ENCODE results near the gene TMCO1.
"Not testable (repeated sequence)": the region's sequence is repeated elsewhere in the genome, so short reads cannot be mapped to it uniquely, and the experiment has no call there.

TMCO1 gene

DNA sequence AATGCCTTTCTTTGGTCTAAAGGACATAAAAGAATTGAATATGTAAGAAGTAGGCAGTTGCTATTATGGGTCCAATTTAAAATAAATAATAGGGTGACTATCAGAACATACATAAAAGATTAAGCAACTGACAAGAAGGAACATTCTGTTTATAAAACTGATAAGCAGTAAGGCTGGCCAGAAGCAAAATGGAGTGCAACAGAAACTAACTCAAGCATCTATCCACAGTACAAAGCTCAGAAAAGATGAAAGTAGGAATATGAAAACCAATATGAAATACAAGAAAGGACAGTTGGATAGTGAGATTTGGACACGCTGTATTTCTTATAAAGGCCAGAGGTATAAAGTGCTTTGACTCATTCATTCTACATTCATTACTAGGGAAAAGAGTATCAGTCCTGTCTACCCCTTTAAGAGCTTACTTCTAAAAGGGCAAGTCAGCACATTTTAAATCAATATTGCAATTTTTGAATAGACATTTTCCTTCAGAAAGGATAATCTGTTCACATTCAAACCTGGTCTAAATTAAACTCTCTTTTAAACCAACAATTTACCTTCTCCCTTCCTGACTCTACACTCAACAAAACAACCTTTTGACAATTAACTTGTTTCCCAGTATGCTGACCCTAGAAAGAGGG is 84.7 kb downstream of the TMCO1 start:
- no peak for DNase-seq

DNA sequence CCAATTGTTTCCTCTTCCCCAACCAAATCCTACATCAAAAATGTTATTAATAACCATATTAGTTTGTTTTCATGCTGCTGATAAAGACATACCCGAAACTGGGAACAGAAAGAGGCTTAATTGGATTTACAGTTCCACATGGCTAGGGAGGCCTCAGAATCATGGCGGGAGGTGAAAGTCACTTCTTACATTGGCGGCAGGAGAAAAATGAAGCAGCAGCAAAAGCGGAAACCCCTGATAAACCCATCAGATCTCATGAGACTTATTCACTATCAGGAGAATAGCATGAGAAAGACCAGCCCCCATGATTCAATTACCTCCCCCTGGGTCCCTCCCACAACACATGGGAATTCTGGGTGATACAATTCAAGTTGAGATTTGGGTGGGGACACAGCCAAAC is 87.9 kb downstream of the TMCO1 start:
- DNase-seq, result not testable (repeated sequence)

DNA sequence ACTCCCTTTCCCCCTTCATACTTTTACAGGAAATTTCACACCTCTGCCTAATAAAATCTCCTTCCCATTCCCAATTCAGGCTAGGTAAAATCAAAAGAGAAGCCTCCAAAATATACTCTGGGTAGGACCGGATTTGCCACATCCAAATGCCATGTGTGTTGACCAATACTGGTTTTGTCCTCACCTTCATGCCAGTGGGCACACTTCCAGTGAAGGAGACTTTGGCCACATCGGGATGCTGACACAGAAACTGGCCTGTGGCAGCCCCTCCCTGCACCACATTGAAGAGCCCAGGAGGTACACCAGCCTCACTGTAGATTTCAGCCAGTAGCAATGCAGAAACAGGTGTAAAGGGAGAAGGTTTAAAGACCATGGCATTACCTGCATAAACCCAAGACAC is 88.4 kb downstream of the TMCO1 start:
- DNase-seq, result no peak

DNA sequence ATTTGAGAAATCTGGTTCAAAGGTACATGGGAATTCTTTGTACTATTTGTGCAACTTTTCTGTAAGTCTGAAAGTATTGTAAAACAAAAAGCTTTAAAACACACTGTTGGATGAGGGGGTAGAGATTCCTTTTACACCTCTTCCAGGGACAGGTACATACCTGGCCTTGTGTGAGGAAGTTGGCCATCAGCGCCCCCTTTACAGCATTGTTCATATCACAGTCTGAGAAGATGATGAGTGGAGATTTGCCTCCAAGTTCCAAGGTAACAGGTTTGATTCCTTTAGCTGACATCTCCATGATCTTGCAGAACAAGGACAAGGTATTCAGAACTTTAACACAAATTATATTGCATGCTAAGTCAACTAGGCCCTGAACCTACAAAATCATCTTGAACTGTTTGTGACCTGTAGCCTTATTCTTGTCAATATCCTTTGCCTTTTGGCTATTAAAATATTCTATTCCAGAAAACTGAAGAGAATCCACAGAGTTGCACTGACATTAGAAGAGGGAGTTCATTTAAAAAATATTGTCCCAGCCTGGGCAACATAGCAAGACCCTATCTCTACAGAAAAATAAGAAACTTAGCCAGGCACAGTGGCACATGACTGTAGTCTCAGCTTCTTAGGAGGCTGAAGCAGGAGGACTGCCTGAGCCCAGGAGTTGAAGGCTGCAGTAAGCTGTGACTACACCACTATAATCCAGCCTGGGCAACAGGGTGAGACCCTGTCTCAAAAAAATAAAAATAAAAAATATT is 89.2 kb downstream of the TMCO1 start:
- DNase-seq, result no peak

DNA sequence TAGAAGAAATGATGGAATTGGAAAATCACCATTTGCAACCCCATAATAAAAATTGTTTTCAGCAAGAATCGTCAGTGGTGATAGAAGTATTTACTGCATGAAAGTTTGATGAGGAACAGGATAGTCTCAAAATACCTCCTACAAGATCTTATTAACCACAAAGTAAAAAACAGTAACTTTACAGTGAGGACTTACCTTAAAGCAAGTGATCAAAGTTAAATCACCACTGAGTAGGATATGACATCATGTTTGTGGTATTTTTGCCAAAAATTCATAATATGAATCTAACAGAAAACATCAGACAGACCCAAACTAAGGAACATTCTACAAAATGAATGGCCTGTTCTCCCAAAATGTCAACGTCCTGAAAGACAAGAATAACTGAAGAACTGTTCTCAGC is 90.2 kb downstream of the TMCO1 start:
- no peak for DNase-seq

All from stimulated activated CD4-positive, alpha-beta T cell treated with anti-CD3 and anti-CD28 coated beads, Interleukin-4, amount 100 ng/mL, for 24 hours (primary cell).